Measurements from ENCODE around the gene LRP1-AS.

LRP1-AS gene

GRCh38 chr12:57158665-57159064, 11.2 kb upstream of the LRP1-AS start:
- Histone ChIP-seq H3K27ac (ENCODE audit: low read length) (no peak overlapping the region), H3K79me2 (ENCODE audit: low read length) (no peaks in the 10 kb centered on the region), H3K9ac (ENCODE audit: low read length) (no peak overlapping the region), H3K4me1 (ENCODE audit: low read length) (no peaks in the 10 kb centered on the region), H3K9me3 (replicated peaks; ENCODE audit: insufficient read depth, low read length) (no peaks in the 10 kb centered on the region), H3K9me2 (replicated peaks; ENCODE audit: insufficient read depth, low read length) (no peaks in the 10 kb centered on the region), H2AFZ (ENCODE audit: low read length) (no peak overlapping the region), H3K4me3 (ENCODE audit: low read length) (no peak overlapping the region), H3K36me3 (replicated peaks; ENCODE audit: insufficient read depth, low read length) (no peaks in the 10 kb centered on the region), H3F3A (ENCODE audit: insufficient read depth, low read length) (no peaks in the 10 kb centered on the region), H3K27me3 (replicated peaks; ENCODE audit: insufficient read depth, low read length) (peaks cover 6% of the 10 kb centered on the region; the same call in 1 of the 2 replicates), H4K20me1 (ENCODE audit: insufficient read depth, low read length) (no peaks in the 10 kb centered on the region), H3K4me2 (ENCODE audit: low read depth, low read length) (no peak overlapping the region)
- no peak for DNase-seq
- no peak for TF ChIP-seq EZH2 (optimal IDR thresholded peaks at IDR 0.05; ENCODE audit: low read depth, low read length)

- H3K27ac ChIP-seq (ENCODE audit: low read length) = no peak overlapping the region
- peaks cover 6% of the 10 kb centered on the region; the same call in 1 of the 2 replicates for H3K27me3 ChIP-seq (replicated peaks; ENCODE audit: insufficient read depth, low read length)
- no peaks in the 10 kb centered on the region for H3F3A ChIP-seq (ENCODE audit: insufficient read depth, low read length)
- H3K79me2 ChIP-seq (ENCODE audit: low read length) = no peaks in the 10 kb centered on the region
- H3K9me3 ChIP-seq (replicated peaks; ENCODE audit: insufficient read depth, low read length) = no peaks in the 10 kb centered on the region
- no peak overlapping the region for H3K9ac ChIP-seq (ENCODE audit: low read length)
- no peaks in the 10 kb centered on the region for H4K20me1 ChIP-seq (ENCODE audit: insufficient read depth, low read length)
- TF ChIP-seq EZH2phosphoT487 (IDR thresholded peaks at IDR 0.05; ENCODE audit: low read length) (no peak), CTCF (IDR thresholded peaks at IDR 0.05; ENCODE audit: low read length) (no peak), EZH2 (optimal IDR thresholded peaks at IDR 0.05; ENCODE audit: low read depth, low read length) (no peak)
- H3K36me3 ChIP-seq (replicated peaks; ENCODE audit: insufficient read depth, low read length) = no peaks in the 10 kb centered on the region
- no peak for DNase-seq
- H3K4me3 ChIP-seq (ENCODE audit: low read length) = no peak overlapping the region
- no peaks in the 10 kb centered on the region for H3K9me2 ChIP-seq (replicated peaks; ENCODE audit: insufficient read depth, low read length)
- no peak overlapping the region for H2AFZ ChIP-seq (ENCODE audit: low read length)
- H3K4me1 ChIP-seq (ENCODE audit: low read length) = no peaks in the 10 kb centered on the region
- H3K4me2 ChIP-seq (ENCODE audit: low read depth, low read length) = no peak overlapping the region
Measured at GRCh38 chr12:57158186-57158585, 10.8 kb upstream of the LRP1-AS start.

GRCh38 chr12:57157588-57158173, 10.3 kb upstream of the LRP1-AS start:
- H3K27me3 ChIP-seq (replicated peaks; ENCODE audit: insufficient read depth, low read length) = peaks cover 2% of the 10 kb centered on the region; the same call in 1 of the 2 replicates
- H3F3A ChIP-seq (ENCODE audit: insufficient read depth, low read length) = no peaks in the 10 kb centered on the region
- no peak for TF ChIP-seq CTCF (IDR thresholded peaks at IDR 0.05; ENCODE audit: low read length)
- no peak for TF ChIP-seq EZH2phosphoT487 (IDR thresholded peaks at IDR 0.05; ENCODE audit: low read length)
- TF ChIP-seq EZH2 (optimal IDR thresholded peaks at IDR 0.05; ENCODE audit: low read depth, low read length) = no peak
- H3K4me1 ChIP-seq (ENCODE audit: low read length) = no peaks in the 10 kb centered on the region
- H4K20me1 ChIP-seq (ENCODE audit: insufficient read depth, low read length) = no peaks in the 10 kb centered on the region
- no peaks in the 10 kb centered on the region for H3K79me2 ChIP-seq (ENCODE audit: low read length)
- no peak overlapping the region for H3K4me2 ChIP-seq (ENCODE audit: low read depth, low read length)
- no peaks in the 10 kb centered on the region for H3K9me3 ChIP-seq (replicated peaks; ENCODE audit: insufficient read depth, low read length)
- DNase-seq = no peak
- no peaks in the 10 kb centered on the region for H3K36me3 ChIP-seq (replicated peaks; ENCODE audit: insufficient read depth, low read length)
- H3K9ac ChIP-seq (ENCODE audit: low read length) = no peak overlapping the region
- H3K4me3 ChIP-seq (ENCODE audit: low read length) = no peak overlapping the region
- H3K27ac ChIP-seq (ENCODE audit: low read length) = no peak overlapping the region
- H3K9me2 ChIP-seq (replicated peaks; ENCODE audit: insufficient read depth, low read length) = no peaks in the 10 kb centered on the region
- no peak overlapping the region for H2AFZ ChIP-seq (ENCODE audit: low read length)

GRCh38 chr12:57156701-57157403, 9.4 kb upstream of the LRP1-AS start:
- Histone ChIP-seq H3K9me3 (replicated peaks; ENCODE audit: insufficient read depth, low read length) (no peaks in the 10 kb centered on the region), H3K4me1 (ENCODE audit: low read length) (no peaks in the 10 kb centered on the region), H3K4me2 (ENCODE audit: low read depth, low read length) (no peak overlapping the region), H2AFZ (ENCODE audit: low read length) (no peak overlapping the region), H3K9me2 (replicated peaks; ENCODE audit: insufficient read depth, low read length) (no peaks in the 10 kb centered on the region), H3F3A (ENCODE audit: insufficient read depth, low read length) (no peaks in the 10 kb centered on the region), H3K9ac (ENCODE audit: low read length) (no peak overlapping the region), H3K36me3 (replicated peaks; ENCODE audit: insufficient read depth, low read length) (no peaks in the 10 kb centered on the region), H3K27me3 (replicated peaks; ENCODE audit: insufficient read depth, low read length) (no peaks in the 10 kb centered on the region), H3K4me3 (ENCODE audit: low read length) (no peak overlapping the region), H3K27ac (ENCODE audit: low read length) (no peak overlapping the region), H4K20me1 (ENCODE audit: insufficient read depth, low read length) (no peaks in the 10 kb centered on the region), H3K79me2 (ENCODE audit: low read length) (no peaks in the 10 kb centered on the region)
- TF ChIP-seq EZH2phosphoT487 (IDR thresholded peaks at IDR 0.05; ENCODE audit: low read length) = no peak
- DNase-seq = no peak

Data from MM.1S (cell line).